HEK293T (cell line): ENCODE measurements around the gene RCAN2.

Experiments
- CTCF ChIA-PET: fragments of 350-600 bp; formaldehyde crosslinking; extraction: SDS; loops from one replicate; lab custom pipeline; 2021; ENCODE audit warnings: antibody characterized with exemption, inconsistent platforms; lab: Yijun Ruan, JAX
- POLR2A ChIA-PET: fragments of 350-600 bp; formaldehyde crosslinking; extraction: SDS; loops from one replicate; lab custom pipeline; 2020; ENCODE audit warnings: antibody characterized with exemption, inconsistent platforms; lab: Yijun Ruan, JAX
- DNase-seq: peaks from one replicate; pipeline ENCODE4 v3.0.0; 2012; ENCODE audit warnings: mixed read lengths; ENCODE audit errors: extremely low spot score
- ARNT ChIP-seq: fragments of 450-650 bp; IDR thresholded peaks from 2 replicates; pipeline ENCODE4 v1.6.1; 2017; ENCODE audit warnings: mild to moderate bottlenecking
- BHLHE40 ChIP-seq: fragments of 450-650 bp; IDR thresholded peaks from 2 replicates; pipeline ENCODE4 v1.6.1; 2016; ENCODE audit warnings: mild to moderate bottlenecking, moderate library complexity, borderline replicate concordance
- CTBP1 ChIP-seq: fragments of 450-650 bp; IDR thresholded peaks from 2 replicates; pipeline ENCODE4 v1.6.1; 2016; ENCODE audit warnings: borderline replicate concordance
- ELF4 ChIP-seq: fragments of 450-650 bp; IDR thresholded peaks from 2 replicates; pipeline ENCODE4 v1.6.1; 2017; ENCODE audit warnings: antibody characterized with exemption
- FOXA1 ChIP-seq: fragments of 450-650 bp; IDR thresholded peaks from 2 replicates; pipeline ENCODE4 v1.6.1; 2016; ENCODE audit warnings: mild to moderate bottlenecking
- FOXK2 ChIP-seq: fragments of 450-650 bp; IDR thresholded peaks from 2 replicates; pipeline ENCODE4 v1.6.1; 2016; ENCODE audit warnings: mild to moderate bottlenecking
- FOXM1 ChIP-seq: fragments of 450-650 bp; IDR thresholded peaks from 2 replicates; pipeline ENCODE4 v1.6.1; 2017; ENCODE audit warnings: mild to moderate bottlenecking, borderline replicate concordance
- HDGF ChIP-seq: fragments of 450-650 bp; IDR thresholded peaks from 2 replicates; pipeline ENCODE4 v1.6.1; 2017; ENCODE audit warnings: antibody characterized with exemption, borderline replicate concordance
- L3MBTL2 ChIP-seq: fragments of 450-650 bp; conservative IDR thresholded peaks from 2 replicates; pipeline ENCODE4 v1.6.1; 2016; ENCODE audit warnings: mild to moderate bottlenecking
- LEF1 ChIP-seq: fragments of 450-650 bp; IDR thresholded peaks from 2 replicates; pipeline ENCODE4 v1.6.1; 2017; ENCODE audit warnings: mild to moderate bottlenecking, borderline replicate concordance
- NFRKB ChIP-seq: fragments of 450-650 bp; IDR thresholded peaks from 2 replicates; pipeline ENCODE4 v1.6.1; 2016; ENCODE audit warnings: mild to moderate bottlenecking, moderate library complexity
- PKNOX1 ChIP-seq: fragments of 450-650 bp; IDR thresholded peaks from 2 replicates; pipeline ENCODE4 v1.6.1; 2016
- SP1 ChIP-seq: fragments of 450-650 bp; IDR thresholded peaks from 2 replicates; pipeline ENCODE4 v1.6.1; 2017
- SUZ12 ChIP-seq: fragments of 450-650 bp; IDR thresholded peaks from 2 replicates; pipeline ENCODE4 v1.6.1; 2016; ENCODE audit warnings: mild to moderate bottlenecking
- TARDBP ChIP-seq: fragments of 450-650 bp; IDR thresholded peaks from 2 replicates; pipeline ENCODE4 v1.6.1; 2016
- ZNF384 ChIP-seq: fragments of 450-650 bp; IDR thresholded peaks from 2 replicates; pipeline ENCODE4 v1.6.1; 2016

The RCAN2 gene

GRCh38 chr6:46525583-46525982 lies 34.3 kb upstream of the RCAN2 start:
- ChIA-PET CTCF (no interaction called here), POLR2A (no interaction called here)
- TF ChIP-seq HDGF (no peak), ELF4 (no peak), NFRKB (no peak), LEF1 (no peak), CTBP1 (no peak), PKNOX1 (no peak)
- no peak for DNase-seq

- ChIA-PET CTCF (no interaction called here), POLR2A (no interaction called here)
- DNase-seq: no peak
- TF ChIP-seq PKNOX1 (no peak), LEF1 (no peak), ARNT (no peak), CTBP1 (no peak), FOXK2 (no peak), NFRKB (no peak), SUZ12 (no peak), ZNF384 (no peak), FOXA1 (no peak), FOXM1 (no peak), ELF4 (no peak), HDGF (no peak), L3MBTL2 (no peak), TARDBP (no peak), BHLHE40 (no peak), SP1 (no peak)
Observed at GRCh38 chr6:46521464-46521971, 30.3 kb upstream of the RCAN2 start.

GRCh38 chr6:46517202-46517601 lies 26.0 kb upstream of the RCAN2 start:
- no peak for TF ChIP-seq BHLHE40
- TF ChIP-seq FOXK2: no peak
- TF ChIP-seq HDGF: no peak
- no peak for TF ChIP-seq ELF4
- TF ChIP-seq ARNT: no peak
- no peak for TF ChIP-seq FOXM1
- TF ChIP-seq TARDBP: no peak
- TF ChIP-seq SP1: no peak
- no peak for TF ChIP-seq LEF1
- TF ChIP-seq FOXA1: no peak
- no peak for TF ChIP-seq L3MBTL2
- no peak for TF ChIP-seq CTBP1
- no peak for TF ChIP-seq ZNF384
- no peak for TF ChIP-seq PKNOX1
- TF ChIP-seq NFRKB: no peak
- no peak for TF ChIP-seq SUZ12
- no peak for DNase-seq
- CTCF ChIA-PET: interaction anchor here (0.6 to 0.7 kb wide), 2 partner anchors 1221 to 1306 kb away, joined by 3 read pairs; no protein-coding TSS in a partner anchor
- POLR2A ChIA-PET: no interaction called here

GRCh38 chr6:46513533-46513932 lies 22.3 kb upstream of the RCAN2 start:
- CTCF ChIA-PET: no interaction called here
- TF ChIP-seq SP1 (no peak), CTBP1 (no peak), PKNOX1 (no peak), FOXA1 (no peak), FOXK2 (no peak), FOXM1 (no peak), ZNF384 (no peak), BHLHE40 (no peak)
- DNase-seq: no peak
- POLR2A ChIA-PET: no interaction called here

- CTCF ChIA-PET: interaction anchor here (0.9 kb wide), 1 partner anchor 20 kb away, joined by 3 read pairs; the partner anchor contains the start of gene RCAN2
- no peak for DNase-seq
- TF ChIP-seq BHLHE40 (no peak), SUZ12 (no peak), FOXM1 (no peak)
- POLR2A ChIA-PET: no interaction called here
Observed at GRCh38 chr6:46511320-46511719, 20.1 kb upstream of the RCAN2 start.

- TF ChIP-seq SP1 (no peak), FOXA1 (no peak), HDGF (no peak), SUZ12 (no peak), L3MBTL2 (no peak), LEF1 (no peak), ARNT (no peak), CTBP1 (no peak), TARDBP (no peak), FOXM1 (no peak), BHLHE40 (no peak), PKNOX1 (no peak), ZNF384 (no peak), FOXK2 (no peak), NFRKB (no peak), ELF4 (no peak)
- POLR2A ChIA-PET: no interaction called here
- DNase-seq: no peak
- CTCF ChIA-PET: no interaction called here
Observed at GRCh38 chr6:46510651-46511050, 19.4 kb upstream of the RCAN2 start.
